NCI-H460 (cell line): ENCODE results near the gene EXD3. TPM values are rescaled to one million over a fixed set of nuclear protein-coding genes. Genes with fewer than 3 reads are reported as not detected.

Source experiments
- DNase-seq: peaks from one replicate; pipeline ENCODE4 v3.0.0-alpha.2; 2016; ENCODE audit warnings: low read depth; ENCODE audit errors: extremely low read depth
- total RNA-seq: library from RNA; depleted of rRNA; stranded (reverse); fragments of >200 nt; shearing (Covaris generic); gene quantifications from 2 replicates; pipeline ENCODE4 v1.2.3, GENCODE V29; 2014

The EXD3 gene
- total RNA-seq, 1 experiment from 2014 or later: 8.4 TPM

- no peak for DNase-seq
Measured at GRCh38 chr9:137449081-137449844, 26.3 kb upstream of the EXD3 start.

GRCh38 chr9:137448602-137448962, 25.6 kb upstream of the EXD3 start:
- DNase-seq: no peak

DNA sequence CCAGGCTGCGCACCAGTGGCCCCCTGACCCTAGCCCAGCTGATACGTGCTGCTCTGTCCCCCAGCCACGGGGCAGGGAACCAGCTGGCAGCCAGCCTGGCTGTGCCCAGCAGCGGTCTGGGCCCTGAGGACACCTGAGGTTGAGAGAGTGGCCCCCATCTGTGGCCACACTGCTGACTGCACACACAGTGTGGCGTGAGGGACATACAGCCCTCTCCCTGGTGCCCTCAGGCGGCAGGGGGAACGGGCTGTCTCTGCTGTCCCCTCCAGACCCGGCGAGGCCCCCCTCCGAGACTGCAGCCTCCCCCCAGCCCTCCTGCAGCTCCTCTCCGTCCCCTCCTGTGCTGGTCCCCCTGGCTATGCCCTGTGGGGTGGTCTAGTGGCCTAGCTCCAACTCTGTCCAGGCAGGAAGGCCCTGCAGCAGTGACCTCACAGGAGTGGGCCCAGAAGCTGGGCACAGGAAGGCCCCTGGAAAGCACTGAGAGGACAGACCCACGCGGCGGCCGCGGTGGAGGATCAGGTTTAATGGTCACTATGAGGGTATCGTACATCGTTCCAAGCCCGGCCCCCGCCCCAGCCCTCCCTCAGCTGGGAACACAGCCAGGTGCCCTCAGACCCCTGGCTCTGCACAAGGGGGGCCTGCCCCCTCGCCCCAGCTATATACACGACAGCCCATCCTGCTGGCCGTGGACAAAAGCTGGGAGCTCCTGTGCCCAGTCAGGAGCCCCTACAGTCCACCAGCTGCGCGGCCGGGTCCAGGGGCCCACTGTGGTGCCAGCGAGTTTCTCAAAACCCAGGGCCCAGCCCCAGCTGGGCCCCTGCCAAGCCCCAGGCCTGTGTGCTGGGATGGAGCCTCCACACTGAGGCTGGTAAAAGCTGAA, 25.0 kb upstream of the EXD3 start:
- no peak for DNase-seq

DNA sequence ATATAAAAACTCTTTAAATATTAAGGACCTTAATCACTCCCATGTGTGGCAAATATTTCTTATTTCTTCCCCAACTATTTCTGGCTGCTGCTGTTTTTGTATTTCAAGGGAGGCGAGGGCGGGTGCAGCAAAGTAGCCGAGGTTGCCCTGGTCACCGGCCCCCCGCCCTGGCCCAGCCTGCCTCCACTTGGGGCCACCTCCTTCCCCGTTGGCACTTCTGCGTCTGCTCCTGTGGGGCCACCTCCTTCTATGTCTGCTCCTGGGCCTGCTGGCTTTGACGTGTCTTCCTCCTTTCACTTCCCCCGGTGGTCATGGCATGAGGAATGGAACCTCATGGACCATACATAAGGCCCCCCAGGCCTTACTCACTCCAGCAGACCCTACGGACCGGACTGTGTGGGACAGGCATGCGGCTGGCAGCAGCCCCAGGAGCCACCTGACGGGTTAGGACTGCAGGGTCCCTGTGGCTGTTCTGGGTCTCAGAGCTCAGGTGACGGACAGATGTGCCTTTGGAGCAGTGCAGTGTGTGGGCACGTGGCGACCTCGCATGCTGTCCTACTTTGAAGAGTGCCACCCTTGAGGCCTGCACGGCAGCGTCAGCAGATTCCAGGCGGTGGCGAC, 24.0 kb upstream of the EXD3 start:
- no peak for DNase-seq

- no peak for DNase-seq
Measured at GRCh38 chr9:137445930-137446431, 23.0 kb upstream of the EXD3 start.

GRCh38 chr9:137445275-137445807, 22.4 kb upstream of the EXD3 start:
- DNase-seq: peak; percentile 81

DNA sequence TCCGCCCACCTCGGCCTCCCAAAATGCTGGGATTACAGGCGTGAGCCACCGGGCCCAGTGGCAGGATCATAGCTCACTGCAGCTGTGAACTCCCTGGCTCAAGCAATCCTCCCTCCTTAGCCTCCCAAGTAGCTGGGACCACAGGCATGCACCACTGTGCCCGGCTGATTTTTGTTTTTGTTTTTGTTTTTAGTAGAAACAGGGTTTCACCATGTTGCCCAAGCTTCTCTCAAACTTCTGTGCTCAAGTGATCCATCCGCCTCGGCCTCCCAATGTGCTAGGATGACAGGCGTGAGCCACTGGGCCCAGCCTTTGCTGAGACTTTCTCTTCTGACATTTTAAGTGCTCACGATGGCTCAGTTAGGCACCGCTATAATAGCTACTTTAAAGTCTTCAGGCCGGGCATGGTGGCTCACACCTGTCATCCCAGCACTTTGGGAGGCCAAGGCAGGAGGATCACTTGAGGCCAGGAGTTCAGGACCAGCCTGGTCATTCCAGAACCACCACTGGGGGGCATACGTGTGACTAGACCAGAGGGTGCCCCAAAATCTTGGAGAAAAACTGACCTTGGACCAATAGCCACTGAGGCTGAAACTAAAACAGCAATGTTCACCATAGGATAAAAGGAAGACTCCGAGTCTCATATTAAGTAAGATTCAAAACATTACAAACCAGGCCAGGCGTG, 21.3 kb upstream of the EXD3 start:
- DNase-seq: no peak

- DNase-seq: no peak
Measured at GRCh38 chr9:137441935-137442321, 19.0 kb upstream of the EXD3 start.

- no peak for DNase-seq
Measured at GRCh38 chr9:137441289-137441934, 18.4 kb upstream of the EXD3 start, which contains the start of gene ENTPD8. TSS of gene ENTPD8 (minus strand) at chr9:137441357. CDS start at chr9:137438285, 3,072 bp downstream.

GRCh38 chr9:137439158-137439714, 16.3 kb upstream of the EXD3 start:
- no peak for DNase-seq

DNA sequence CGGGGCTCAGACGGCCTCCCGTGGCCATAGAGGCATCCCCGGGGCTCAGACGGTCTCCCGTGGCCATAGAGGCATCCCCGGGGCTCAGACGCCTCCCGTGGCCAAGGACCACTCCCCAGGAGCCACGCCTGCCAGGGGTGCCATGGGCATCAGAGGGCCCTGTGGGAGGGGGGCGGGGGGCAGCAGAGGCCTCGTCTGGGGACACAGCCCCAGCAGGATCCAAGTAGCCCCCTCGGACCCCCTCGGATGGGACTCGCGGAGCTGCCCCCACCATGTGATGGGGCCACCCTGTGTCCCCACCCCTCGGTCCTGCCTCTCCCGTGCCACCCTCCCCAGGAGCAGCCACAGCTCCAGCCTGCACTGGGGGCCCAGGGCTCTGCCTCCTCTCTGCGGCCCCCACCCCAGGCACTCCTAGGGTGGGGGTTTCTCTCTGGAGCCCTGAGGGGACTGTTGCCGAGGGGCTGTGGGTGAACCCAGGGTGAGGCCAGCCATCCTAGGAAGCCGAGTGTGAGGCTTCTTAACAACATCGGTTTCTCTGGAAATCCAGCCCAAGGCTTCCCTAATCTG, 15.7 kb upstream of the EXD3 start:
- no peak for DNase-seq

GRCh38 chr9:137437691-137438590, 15.0 kb upstream of the EXD3 start:
- no peak for DNase-seq

DNA sequence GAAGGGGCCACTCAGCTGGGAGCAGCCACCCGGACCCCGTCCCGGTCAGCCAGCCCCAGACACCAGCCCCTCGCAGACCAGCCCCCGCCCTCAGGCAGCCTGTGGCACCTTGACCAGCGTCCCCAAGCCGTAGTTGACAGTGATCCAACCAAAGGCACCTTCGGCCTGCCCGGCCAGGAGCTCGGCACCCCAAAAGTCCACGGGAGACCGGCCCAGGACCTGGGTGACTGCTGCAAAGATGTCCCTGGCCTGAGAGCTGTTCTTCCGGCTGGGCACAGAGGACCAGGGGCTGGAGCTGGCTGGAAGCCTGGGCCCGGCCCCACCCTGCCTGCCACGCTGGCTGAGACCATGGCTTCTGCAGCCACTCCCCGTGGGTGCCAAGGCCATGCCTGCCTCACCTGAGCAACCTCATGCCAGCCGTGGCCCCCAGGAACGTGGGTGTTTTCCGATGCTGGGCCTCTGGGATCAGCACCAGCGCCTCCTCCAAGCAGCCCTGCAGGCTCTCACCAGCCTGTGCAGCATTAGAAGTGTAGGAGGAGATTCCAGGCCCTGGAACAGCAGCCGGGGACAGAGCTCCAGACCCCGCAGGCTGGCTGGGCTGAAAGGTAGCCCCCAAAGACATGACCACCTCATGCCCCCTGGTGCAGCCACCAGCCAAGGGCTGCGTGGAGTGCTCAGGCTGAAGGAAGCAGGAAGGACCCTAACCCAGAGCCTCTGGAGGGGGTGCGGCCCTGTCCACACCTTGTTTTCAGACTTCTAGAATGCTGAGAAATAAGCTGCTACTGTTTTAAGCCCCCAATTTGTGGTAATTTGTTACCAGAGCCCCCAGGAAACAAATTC, 14.0 kb upstream of the EXD3 start:
- DNase-seq: no peak

GRCh38 chr9:137435980-137436760, 13.2 kb upstream of the EXD3 start:
- peak; percentile 67 for DNase-seq

DNA sequence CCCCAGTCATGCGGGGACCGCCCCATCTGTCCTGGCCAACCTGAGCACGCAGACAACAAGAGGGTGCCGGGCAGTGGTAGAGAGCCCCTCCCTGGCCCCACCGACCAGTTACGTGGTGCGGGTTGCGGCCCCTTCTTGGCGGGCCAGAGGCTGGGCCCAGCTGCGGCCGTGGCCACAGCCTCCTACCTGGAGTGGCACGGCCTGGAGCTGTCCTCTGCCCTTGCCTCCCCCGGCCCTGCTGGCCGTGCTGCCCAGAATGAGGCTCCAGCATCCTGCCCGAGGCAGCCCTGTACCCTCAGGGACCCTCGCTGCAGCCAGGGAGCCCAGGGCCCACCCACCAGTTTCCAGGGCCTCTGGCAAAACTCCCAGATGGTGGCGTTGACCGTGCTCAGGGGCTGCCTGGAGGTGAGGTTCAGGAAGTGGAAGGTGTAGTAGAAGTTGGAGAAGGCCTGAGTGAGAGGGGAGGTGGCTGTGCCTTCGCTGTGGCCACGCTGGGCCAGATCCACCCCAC, 12.5 kb upstream of the EXD3 start:
- no peak for DNase-seq
